ENCODE measurements around the gene SELENOK. TPM values are rescaled to one million over a fixed set of nuclear protein-coding genes. Genes with fewer than 3 reads are reported as not detected.

SELENOK gene
- total and polyA plus RNA-seq, 10 donors = 28.4 to 84.0 (median 42.3) TPM

GRCh38 chr3:53844262-53845102 lies 47.2 kb downstream of the SELENOK start:
- 79 to 94% (median 93%) methylated on average over 7 to 9 of the region's 9 CpGs for WGBS, 5 donors
- no peak overlapping the region for H3K4me3 ChIP-seq
- intact Hi-C loops (cut with DNase I; ENCODE audit: low total_unique reads) = no loop called here

DNA sequence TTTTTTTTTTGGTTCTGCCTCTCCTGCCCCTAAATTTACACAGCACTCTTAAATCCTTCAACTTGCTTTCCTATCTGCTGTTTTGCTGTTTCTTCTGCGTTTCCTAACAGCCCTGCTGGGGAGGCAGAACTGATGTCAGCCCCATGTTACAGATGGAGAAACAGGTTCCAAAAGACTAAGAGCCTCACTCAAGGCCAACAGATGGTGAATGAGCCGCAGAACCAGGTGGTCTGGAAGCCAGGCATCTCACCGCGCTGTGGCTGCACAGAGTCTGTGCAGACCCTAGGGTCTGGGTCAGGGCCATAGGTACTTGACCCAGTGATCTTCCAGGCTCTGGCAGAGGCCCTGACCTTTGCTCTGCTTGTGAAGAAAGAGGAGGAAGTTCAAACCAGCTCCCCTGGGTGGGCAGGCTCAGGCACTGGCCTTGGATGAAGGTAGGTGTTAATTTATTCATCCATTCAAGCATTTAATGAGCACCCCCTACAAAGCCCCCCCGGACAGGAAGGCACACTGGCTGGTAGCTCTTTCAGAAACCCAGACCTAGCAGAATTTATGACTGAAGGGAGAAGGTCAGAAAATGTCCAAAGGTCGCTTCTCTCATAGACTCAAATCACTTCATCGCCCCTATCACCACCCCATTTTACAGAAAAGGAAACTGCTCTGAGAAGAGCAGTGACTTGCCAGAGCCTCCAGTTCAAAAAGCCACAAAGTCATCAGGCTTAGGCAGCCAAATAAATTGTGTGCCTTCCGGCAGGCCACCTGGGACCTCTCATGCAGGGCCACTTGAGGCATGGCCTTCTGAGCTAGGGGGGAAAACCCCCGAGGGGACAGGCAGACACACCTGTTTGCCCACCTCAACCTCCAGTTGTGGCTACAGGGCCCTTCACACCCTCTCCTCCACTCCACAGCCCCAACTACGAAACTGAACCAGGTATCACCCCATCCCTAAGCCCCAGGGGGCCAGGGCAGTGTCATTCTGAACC lies 48.2 kb downstream of the SELENOK start:
- TF ChIP-seq POLR2A (IDR thresholded peaks at IDR 0.05) = no peak
- TF ChIP-seq, protein P1, sequence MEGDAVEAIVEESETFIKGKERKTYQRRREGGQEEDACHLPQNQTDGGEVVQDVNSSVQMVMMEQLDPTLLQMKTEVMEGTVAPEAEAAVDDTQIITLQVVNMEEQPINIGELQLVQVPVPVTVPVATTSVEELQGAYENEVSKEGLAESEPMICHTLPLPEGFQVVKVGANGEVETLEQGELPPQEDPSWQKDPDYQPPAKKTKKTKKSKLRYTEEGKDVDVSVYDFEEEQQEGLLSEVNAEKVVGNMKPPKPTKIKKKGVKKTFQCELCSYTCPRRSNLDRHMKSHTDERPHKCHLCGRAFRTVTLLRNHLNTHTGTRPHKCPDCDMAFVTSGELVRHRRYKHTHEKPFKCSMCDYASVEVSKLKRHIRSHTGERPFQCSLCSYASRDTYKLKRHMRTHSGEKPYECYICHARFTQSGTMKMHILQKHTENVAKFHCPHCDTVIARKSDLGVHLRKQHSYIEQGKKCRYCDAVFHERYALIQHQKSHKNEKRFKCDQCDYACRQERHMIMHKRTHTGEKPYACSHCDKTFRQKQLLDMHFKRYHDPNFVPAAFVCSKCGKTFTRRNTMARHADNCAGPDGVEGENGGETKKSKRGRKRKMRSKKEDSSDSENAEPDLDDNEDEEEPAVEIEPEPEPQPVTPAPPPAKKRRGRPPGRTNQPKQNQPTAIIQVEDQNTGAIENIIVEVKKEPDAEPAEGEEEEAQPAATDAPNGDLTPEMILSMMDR (IDR thresholded peaks at IDR 0.05 in 8 of 11, conservative IDR thresholded peaks at IDR 0.05 in 3 of 11) = no peak
- TF ChIP-seq POLR2AphosphoS5 (IDR thresholded peaks at IDR 0.05) = no peak
- intact Hi-C loops (cut with DNase I; ENCODE audit: low total_unique reads) = no loop called here
- Histone ChIP-seq H3K27ac (no peak overlapping the region), H3K27me3 (replicated peaks in 1 of 7) (peaks cover 0 to 53% (median 33%) of the 10 kb centered on the region in 7 donors), H3K36me3 (no peaks in the 10 kb centered on the region), H3K9me3 (no peaks in the 10 kb centered on the region), H3K4me3 (no peak overlapping the region), H3K4me1 (peaks cover 0 to 27% (median 17%) of the 10 kb centered on the region in 6 donors)
- DNase-seq = no peak
- 58 to 77% (median 72%) methylated on average over 7 to 10 of the region's 10 CpGs for WGBS, 5 donors

More at GRCh38 chr3:53844262-53845102, 47.2 kb downstream of the SELENOK start:
- Histone ChIP-seq H3K4me1 (peaks cover 0 to 27% (median 17%) of the 10 kb centered on the region in 6 donors), H3K36me3 (no peaks in the 10 kb centered on the region), H3K9me3 (no peaks in the 10 kb centered on the region), H3K27ac (no peak overlapping the region), H3K27me3 (replicated peaks in 1 of 7) (peaks cover 0 to 60% (median 34%) of the 10 kb centered on the region in 7 donors)
- DNase-seq = no peak
- TF ChIP-seq POLR2AphosphoS5 (IDR thresholded peaks at IDR 0.05) (no peak), POLR2A (IDR thresholded peaks at IDR 0.05) (no peak)
- TF ChIP-seq, protein P1 (IDR thresholded peaks at IDR 0.05 in 8 of 11, conservative IDR thresholded peaks at IDR 0.05 in 3 of 11) = no peak

DNA sequence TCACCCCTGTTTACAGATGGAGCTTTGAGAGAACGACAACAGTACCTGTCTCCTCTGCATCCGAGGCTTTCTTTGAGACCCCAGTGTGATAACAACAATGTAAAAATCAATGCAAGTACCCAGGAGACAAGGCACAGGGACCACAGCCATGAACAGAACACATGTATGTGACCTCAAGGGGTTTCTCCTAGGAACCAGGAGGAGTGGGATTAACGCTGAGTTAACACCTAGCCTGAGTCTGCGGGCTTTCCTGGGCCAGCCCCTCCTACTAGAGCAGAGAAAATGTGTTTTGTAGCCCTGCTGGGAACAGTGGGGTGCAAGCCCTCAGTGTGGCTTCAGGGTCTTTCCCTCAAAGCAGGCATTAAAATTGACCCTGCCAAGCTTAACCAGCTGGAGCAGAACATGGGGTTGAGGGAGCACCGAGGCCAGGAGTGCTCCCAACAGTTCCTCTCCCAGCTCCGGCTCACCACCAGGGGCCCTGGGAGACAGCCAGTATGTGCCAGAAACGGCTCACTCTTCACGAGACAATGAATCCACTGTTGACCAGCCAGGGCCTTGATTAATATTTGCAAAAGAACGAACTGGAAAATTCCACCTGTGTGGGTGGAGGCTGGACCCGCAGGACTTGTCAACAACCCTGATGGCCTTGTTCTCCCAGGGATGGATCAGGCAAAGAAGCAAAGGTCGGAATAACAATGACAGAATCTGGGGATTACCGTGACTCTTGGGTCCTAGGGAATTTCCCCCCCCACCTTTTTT lies 49.0 kb downstream of the SELENOK start:
- TF ChIP-seq, protein P1 (IDR thresholded peaks at IDR 0.05 in 8 of 11, conservative IDR thresholded peaks at IDR 0.05 in 3 of 11) = no peak
- TF ChIP-seq POLR2AphosphoS5 (IDR thresholded peaks at IDR 0.05) (no peak), POLR2A (IDR thresholded peaks at IDR 0.05) (no peak)
- Histone ChIP-seq H3K36me3 (no peaks in the 10 kb centered on the region), H3K4me3 (no peak overlapping the region), H3K4me1 (peaks cover 0 to 27% (median 17%) of the 10 kb centered on the region in 6 donors), H3K27ac (no peak overlapping the region), H3K27me3 (replicated peaks in 1 of 7) (peaks cover 0 to 44% (median 30%) of the 10 kb centered on the region in 7 donors), H3K9me3 (no peaks in the 10 kb centered on the region)
- intact Hi-C loops (cut with DNase I; ENCODE audit: low total_unique reads) = no loop called here
- 60 to 74% (median 62%) methylated on average over 12 of the region's 12 CpGs for WGBS, 5 donors
- no peak for DNase-seq
